Amniotic stem cell (primary cell): ENCODE data around the gene SNIP1.
"Not testable (repeated sequence)": the region's sequence is repeated elsewhere in the genome, so short reads cannot be mapped to it uniquely, and the experiment has no call there.

Source experiments
- DNase-seq: peaks from one replicate; lab custom pipeline; 2025; lab: John Stamatoyannopoulos, UW

The SNIP1 gene, protein sequence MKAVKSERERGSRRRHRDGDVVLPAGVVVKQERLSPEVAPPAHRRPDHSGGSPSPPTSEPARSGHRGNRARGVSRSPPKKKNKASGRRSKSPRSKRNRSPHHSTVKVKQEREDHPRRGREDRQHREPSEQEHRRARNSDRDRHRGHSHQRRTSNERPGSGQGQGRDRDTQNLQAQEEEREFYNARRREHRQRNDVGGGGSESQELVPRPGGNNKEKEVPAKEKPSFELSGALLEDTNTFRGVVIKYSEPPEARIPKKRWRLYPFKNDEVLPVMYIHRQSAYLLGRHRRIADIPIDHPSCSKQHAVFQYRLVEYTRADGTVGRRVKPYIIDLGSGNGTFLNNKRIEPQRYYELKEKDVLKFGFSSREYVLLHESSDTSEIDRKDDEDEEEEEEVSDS

DNA sequence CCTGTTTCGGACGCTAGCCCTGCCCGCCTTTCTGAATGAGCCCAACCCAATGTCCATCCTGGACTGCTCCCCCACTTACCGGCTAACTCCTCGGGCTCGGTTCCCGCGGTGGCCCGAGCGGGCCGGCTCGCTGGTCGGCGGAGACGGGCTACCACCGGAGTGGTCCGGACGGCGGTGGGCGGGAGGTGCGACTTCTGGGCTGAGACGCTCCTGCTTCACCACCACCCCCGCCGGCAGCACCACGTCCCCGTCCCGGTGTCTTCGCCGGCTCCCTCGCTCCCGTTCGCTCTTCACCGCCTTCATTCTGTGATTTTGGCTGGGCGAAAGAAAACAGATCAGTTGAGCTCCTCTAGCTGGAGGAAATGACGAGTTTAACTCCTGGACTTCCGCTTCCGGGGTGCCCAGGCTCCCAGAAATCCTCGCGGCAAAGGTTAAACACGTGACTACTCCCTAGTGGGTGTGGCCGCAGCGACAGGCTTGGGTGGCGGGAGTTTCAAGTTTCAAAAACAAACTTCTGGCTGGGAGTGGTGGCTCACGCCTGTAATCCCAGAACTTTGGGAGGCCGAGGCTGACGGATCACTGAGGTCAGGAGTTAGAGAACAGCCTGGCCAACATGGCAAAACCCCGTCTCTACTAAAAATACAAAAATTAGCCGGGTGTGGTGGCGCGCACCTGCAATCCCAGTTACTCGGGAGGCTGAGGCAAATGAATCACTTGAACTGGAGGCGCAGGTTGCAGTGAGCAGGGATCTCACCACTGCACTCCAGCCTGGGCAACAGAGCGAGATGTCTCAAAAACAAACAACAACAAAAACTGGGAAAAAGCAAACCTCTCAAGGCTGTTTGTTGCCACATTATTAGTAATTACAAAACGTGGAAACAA lies at the start of gene SNIP1:
Gene SNIP1, minus strand, starts transcription at position 367 of the 882 bp plus-strand sequence. Its CDS starts 64 bp downstream, at position 303.
- peak; percentile 83 for DNase-seq

GRCh38 chr1:37602750-37603694 lies 48.9 kb upstream of the SNIP1 start:
- no peak for DNase-seq

GRCh38 chr1:37601441-37601840 lies 47.3 kb upstream of the SNIP1 start:
- DNase-seq: no peak

- no peak for DNase-seq
Observed at GRCh38 chr1:37599940-37600339, 45.8 kb upstream of the SNIP1 start.

GRCh38 chr1:37596182-37596667 lies 42.1 kb upstream of the SNIP1 start:
- no peak for DNase-seq

GRCh38 chr1:37595440-37596181 lies 41.5 kb upstream of the SNIP1 start, which contains the start of gene GNL2:
Gene GNL2, minus strand, starts transcription at chr1:37595937. Its CDS starts 115 bp downstream, at chr1:37595822.
- DNase-seq: peak; percentile 97

- DNase-seq: no peak
Observed at GRCh38 chr1:37593726-37594125, 39.6 kb upstream of the SNIP1 start.

GRCh38 chr1:37588939-37589338 lies 34.8 kb upstream of the SNIP1 start:
- DNase-seq: no peak

GRCh38 chr1:37584544-37584943 lies 30.5 kb upstream of the SNIP1 start:
- not testable (repeated sequence) for DNase-seq

DNA sequence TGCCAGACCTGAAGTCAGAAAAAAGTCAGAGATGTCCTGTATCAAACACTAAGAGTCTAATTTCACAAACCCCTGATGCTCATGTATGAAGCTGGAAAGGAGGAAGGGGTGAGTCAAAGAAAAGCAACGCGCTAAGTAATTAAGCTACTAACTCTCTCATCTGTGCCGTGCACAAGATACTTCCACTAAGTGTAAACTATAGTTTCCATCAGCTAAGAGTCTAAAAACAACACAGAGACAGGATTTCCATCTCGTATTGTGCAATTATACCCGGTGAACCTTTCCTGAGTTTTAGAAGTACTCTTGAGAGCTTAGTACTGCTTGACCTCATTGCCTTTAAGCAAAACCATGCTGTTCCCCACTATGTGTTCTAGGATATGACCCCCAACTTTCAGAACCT lies 21.6 kb upstream of the SNIP1 start:
- no peak for DNase-seq

GRCh38 chr1:37574834-37575480 lies 20.9 kb upstream of the SNIP1 start:
- DNase-seq: peak; percentile 15

DNA sequence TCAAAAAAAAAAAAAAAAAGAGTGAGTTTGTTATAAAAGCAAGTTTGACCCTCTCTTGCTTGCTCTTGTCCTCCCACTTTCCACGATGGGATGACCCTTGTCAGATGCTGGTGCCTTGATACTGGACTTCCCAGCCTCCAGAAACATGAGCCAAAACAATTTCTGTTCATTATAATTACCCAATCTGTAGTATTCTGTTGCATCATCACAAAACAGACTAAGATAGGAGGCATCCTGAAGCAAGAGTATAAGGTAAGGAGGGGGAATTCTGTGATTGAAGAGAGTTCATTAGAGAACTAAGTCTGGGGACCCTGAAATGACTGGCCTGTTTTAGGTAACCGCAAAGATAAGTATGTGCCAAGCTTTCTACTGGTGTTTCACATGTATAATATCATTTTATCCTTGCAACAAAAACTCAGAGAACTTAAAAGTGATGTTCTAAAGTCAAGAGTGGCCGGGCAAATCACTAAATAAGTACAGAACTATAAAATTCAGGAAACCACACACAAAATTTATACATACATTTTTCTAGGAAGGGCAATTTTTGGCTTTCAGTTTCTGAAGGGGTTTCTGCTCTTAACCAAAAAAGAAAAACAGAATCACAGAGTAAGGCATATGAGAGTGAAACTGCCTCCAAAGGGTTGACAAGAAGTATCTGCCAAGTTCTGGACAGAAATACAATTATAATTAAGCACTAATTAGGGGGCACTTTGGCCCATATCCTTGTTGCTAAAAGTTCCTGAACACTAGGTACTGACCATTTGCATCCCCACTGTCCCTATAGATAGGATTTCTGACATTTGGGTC lies 16.6 kb upstream of the SNIP1 start:
- no peak for DNase-seq

DNA sequence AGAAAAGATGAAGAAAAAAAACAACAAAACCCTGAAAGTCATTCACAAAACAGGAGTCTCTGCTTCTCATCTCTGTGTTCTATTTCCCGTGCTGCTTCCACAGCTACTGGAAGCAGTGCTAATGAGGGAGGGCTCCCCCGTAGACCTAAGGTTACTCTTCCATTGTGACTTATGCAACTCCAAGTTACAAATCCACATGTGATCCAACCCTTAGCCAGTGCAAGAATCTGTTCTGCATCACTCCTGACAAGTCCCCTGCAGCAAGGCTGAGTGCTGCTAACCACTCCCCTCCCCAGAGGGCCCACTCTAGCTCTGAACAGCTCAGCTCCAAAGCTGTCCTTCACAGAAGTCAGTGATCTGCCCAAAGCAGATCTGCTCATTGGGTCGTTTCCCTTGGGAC lies 12.9 kb upstream of the SNIP1 start:
- DNase-seq: no peak

DNA sequence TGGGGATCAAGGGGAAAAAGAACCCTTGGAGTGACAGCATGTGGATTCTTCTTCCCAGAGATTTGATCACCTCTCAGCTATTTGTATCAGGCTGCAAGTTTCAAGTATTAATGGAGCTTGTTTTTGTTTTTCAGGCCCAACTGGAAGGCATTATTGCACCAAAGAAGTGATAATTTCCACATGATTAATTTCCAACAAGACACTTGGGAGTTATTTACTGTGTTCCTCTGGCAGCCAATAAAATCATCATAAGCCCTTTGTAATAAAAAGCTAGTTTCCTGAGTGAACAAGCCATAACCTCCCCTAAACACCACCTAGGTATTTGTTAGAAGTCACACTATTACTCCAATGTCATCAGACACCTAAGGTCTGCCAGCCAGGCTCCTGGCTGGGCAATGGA lies 10.8 kb upstream of the SNIP1 start:
- DNase-seq: no peak

GRCh38 chr1:37562984-37563383 lies 8.9 kb upstream of the SNIP1 start:
- DNase-seq: no peak

- DNase-seq: no peak
Observed at GRCh38 chr1:37561133-37562132, 7.3 kb upstream of the SNIP1 start.

DNA sequence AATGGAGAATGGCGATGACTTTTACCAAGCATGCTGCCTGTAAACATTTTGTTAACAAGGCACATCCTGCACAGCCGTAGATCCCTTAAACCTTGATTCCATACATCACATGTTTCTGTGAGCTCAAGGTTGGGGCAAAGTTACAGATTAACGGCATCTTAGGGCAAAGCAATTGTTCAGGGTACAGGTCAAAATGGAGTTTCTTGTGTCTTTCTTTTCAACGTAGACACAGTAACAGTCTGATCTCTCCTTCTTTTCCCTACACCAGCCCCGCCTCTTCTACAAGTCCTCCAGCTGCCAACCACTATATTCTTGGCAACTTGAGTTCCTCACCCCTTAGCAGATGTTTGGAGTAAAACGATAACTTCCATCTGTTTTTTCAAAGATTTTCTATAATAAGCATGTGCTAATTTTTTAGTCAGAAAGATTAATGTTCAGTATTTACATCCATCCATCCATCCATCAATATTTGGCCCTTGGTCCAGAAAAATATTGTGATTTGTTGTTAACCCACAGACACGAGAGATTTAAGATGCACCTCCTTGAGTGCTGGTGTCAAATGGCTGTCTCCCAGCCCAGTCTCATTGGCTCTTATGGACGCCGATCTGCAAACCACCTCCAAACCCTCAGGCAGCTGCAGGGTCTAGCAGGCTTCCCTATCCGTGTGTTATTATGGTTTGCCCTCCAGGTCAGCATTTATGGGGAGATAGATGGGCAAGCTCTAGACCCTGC lies 6.5 kb upstream of the SNIP1 start:
- no peak for DNase-seq
